OCI-LY7 (cell line): ENCODE data around the gene MRPL42.

ENCODE experiments used
- EZH2phosphoT487 ChIP-seq: fragments of 200-600 bp; sonication (generic); IDR thresholded peaks from 2 replicates; pipeline ENCODE4 v1.6.1; 2018; ENCODE audit warnings: low read depth, borderline replicate concordance, mild to moderate bottlenecking, mixed run types, antibody characterized with exemption, low read length, moderate library complexity, mixed read lengths
- TF ChIP-seq, protein P1 (sequence below): fragments of 200-600 bp; sonication (generic); conservative IDR thresholded peaks from 2 replicates; pipeline ENCODE4 v1.5.1; 2014; ENCODE audit warnings: mild to moderate bottlenecking, antibody characterized with exemption, low read length, moderate library complexity, mixed read lengths

DNA sequence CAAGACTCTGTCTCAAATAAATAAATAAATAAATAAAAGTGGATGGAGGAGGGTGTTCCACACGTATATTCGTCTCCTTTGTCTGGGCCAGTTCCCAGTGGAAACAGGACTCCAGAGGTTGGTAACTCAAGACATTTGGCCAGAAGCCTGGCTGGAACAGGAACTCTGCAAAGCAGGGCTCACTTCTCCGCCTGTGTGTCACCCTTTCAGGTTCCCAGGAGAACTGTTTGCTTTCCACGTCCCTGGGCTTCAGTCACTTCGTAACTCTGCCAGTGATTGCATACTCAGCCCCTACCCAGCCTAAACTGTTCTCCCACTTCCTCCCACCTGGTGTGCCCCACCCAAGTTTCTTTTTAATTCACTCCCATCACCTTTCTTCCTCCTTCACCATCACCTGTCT, 18.5 kb upstream of the MRPL42 start:
- TF ChIP-seq, protein P1, sequence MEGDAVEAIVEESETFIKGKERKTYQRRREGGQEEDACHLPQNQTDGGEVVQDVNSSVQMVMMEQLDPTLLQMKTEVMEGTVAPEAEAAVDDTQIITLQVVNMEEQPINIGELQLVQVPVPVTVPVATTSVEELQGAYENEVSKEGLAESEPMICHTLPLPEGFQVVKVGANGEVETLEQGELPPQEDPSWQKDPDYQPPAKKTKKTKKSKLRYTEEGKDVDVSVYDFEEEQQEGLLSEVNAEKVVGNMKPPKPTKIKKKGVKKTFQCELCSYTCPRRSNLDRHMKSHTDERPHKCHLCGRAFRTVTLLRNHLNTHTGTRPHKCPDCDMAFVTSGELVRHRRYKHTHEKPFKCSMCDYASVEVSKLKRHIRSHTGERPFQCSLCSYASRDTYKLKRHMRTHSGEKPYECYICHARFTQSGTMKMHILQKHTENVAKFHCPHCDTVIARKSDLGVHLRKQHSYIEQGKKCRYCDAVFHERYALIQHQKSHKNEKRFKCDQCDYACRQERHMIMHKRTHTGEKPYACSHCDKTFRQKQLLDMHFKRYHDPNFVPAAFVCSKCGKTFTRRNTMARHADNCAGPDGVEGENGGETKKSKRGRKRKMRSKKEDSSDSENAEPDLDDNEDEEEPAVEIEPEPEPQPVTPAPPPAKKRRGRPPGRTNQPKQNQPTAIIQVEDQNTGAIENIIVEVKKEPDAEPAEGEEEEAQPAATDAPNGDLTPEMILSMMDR = no peak
- TF ChIP-seq EZH2phosphoT487 = no peak
